NCI-H2196 treated with DMSO at 0.1 percent for 48 hours (cell line): ENCODE results near the gene C8G.

ENCODE experiments used
- DNase-seq: peaks from one replicate; lab custom pipeline; 2025; ENCODE audit not compliant: unreplicated experiment; lab: John Stamatoyannopoulos, UW

The C8G gene

GRCh38 chr9:136940526-136941230 lies 4.4 kb upstream of the C8G start:
- DNase-seq: no peak

- DNase-seq: no peak
These were observed 3.6 kb upstream of the C8G start for GRCh38 chr9:136941231-136942111.

DNA sequence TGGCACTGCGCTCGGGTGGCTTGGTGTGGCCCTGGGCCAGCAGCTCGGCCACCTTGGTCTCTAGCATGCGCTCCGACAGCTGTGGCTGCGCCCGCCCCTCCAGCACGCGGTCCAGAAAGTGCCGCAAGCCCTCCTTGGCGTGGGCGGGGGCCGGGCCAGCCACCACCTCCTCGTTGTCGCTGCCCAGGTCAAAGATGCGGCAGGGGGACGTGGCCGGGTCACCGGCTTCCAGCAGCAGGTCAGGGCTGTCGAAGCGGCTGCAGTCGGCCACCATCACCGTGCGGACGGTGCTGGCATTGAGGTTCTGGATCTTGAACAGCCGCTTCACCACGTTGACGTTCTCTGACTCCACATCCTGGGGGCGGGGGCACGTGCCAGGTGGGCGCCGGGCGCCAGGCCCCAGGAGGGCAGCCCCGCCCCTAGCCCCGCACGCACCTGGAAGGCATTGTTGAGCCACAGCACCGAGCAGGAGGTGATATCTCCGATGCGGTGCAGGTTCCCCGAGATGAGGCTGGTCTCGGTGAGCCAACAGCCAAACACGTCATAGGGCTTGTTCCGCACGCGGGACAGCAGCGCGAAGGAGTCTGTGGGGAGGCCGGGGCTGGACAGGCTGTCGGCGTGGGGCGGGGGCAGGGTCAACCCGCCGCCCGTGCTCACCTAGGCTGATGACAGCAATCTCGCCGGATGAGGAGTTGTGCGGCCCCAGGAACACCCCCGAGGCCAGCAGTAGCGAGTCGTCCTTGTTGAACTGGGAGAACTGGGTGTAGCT lies 2.7 kb upstream of the C8G start:
- DNase-seq: no peak

- no peak for DNase-seq
These were observed 2.2 kb upstream of the C8G start for GRCh38 chr9:136942881-136943230.

DNA sequence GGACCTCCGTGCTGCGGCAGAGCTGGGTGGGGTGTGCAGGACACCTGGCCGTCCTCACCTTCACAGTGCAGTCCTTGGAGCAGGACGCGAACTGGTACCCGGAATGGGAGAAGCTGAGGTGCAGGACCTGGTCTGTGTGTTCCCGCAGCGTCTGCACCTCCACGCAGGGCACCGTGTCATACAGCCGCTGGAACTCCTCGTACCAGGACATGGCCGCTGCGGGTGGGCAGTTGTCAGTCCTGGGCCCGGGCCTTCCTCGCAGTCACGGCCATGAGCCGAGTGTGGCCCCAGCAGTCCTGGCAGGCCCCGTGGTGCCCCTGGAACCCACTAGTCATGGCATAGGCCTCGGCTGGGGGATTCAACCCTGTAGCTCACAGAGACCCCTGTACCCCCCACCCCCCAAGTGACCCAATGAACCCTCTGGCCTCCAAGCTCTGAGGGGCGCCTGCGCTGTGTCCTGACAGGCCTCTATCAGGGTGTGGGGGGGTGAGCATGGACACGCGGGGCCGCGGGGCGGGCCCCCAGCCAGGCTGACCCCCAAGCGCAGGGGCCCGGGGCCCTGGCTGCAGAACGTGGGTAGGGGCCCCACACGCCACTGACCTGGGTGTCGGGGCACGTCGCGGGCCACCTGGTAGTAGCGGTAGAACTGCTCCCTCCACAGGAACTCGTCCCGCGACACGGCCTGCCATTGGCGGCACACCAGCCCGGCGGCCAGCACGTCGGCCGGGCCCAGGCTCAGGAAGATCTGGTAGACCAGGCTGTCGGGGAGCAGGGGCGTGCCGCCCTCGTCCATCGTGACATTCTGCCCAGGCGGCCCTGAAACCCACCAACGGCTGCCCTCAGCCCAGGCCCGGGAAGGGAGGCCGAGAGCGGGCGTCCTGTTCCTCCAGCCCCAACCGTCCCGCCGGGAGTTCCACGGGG lies 1.5 kb upstream of the C8G start:
- no peak for DNase-seq

DNA sequence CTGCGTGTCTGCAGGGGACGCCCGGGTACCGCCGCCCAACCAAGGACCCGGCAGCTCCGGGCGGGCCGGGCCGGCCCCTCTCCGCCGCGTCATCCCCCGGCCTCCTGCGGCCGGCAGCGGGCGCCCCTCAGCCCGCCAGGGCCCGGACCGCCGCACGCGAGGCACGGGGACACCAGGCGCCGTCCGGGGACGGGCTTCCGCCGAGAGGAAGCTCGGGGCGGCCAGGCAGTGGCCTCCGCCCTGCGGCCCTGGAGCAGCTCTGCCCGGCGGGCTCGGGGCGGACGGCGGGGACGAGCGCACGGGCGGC lies 878 bp upstream of the C8G start:
- DNase-seq: no peak

GRCh38 chr9:136945333-136946227 lies 537 bp downstream of the C8G start:
- no peak for DNase-seq

GRCh38 chr9:136946228-136947027 lies 1.4 kb downstream of the C8G start:
- no peak for DNase-seq

DNA sequence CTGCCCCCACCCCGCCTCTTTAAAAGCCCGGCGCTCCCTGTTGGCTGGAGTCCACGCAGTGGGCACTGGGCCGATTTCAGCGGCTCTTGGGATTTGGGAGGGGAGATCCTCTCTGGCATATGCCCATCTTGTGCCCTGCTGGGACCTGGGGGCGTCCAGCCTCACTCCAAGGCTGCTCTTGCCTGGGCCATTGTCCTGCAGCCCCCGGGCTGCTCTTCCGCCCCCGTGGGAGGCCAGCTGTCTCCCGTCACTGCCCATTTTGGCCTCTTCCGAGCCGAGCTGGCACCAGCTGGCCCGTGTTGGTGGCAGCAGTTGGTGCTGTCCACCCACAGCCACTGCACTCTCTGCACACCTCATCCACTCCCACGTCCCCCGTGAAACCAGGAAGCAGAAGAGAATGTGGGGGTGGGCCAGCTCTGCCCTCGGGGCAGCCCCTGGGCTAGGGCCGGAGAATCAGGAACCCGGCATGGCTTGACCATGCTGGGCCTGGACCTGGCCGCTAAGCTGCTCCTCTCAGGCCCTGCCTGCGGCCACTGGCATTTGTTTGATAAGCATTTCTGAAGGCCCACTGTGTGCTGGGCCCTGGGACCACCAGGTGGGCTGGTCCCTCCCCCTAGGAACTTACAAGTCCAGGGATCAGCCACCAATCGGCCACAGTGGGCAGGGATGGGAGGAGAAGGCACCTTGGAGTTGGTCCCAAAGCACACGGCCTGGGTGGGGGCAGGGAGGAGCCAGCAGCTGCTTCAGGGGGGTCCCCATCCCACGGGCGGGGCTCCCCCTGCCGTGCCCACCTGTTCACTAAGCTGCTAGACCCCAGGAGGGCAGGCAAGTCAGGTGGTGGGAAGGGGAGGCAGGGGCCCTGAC lies 2.2 kb downstream of the C8G start:
- no peak for DNase-seq

DNA sequence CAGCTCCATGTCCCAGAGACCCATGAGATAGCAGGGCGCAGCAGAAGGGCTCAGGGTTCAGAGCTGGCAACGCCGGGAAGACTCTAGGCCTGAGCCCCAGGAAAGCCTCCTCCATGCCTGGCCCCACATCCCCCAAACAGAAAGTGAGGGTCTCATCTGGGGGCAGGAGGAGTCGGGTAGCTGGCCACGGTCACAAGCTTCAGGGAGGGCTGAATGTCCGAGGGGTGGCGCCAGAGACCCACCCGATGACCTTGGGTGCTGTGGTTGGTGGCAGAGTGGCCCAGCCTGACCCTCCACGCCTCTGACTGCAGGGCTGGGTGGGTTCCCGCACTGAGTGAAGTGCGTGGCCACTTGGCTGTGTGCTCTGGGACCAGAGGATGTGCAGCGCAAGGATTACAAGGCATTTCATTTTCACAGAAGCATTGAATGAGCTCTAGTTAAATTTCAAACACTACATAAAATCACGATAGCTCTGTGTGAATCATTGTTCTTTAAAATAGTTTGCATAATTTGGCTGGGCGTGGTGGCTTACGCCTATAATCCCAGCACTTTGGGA lies 3.0 kb downstream of the C8G start:
- peak; percentile 8 for DNase-seq

GRCh38 chr9:136949239-136949816 lies 4.3 kb downstream of the C8G start:
- DNase-seq: no peak

- DNase-seq: peak; percentile 83
These were observed 5.0 kb downstream of the C8G start for GRCh38 chr9:136949817-136950655.

DNA sequence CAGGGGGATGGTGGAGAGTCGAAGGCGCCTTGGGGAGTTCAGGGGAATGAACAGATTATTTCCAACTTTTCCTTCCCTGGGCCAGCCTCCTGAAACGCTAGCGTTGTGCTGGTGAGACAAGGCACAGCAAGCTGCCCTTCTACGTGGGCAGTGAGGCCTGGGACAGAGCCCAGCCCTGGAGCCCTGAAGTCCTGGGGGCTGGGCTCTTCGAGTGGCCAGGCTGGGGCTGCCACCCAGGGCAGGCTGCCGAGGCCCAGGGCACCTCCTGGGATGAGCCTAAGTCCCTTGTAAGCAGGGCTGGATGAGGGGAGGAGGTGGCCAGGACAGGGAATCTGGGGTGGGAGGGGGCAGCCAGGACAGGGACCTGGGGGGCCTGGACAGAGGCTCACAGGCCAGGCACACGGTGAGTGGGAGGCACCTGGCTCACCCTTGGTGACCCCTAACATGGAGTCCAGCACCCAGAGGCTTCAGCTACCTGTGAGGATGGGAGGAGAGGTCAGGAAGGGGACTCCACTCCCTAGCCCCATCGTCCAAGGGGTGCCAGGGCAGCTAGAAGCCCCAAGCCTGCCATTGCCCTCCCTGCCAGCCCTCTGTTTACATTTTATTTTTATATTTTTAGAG lies 5.7 kb downstream of the C8G start:
- DNase-seq: no peak

- DNase-seq: no peak
These were observed 6.7 kb downstream of the C8G start, which contains the start of gene LCN12 for GRCh38 chr9:136951541-136952320. Gene LCN12 (plus strand): TSS chr9:136952273. CDS start chr9:136952328, 55 bp downstream.

DNA sequence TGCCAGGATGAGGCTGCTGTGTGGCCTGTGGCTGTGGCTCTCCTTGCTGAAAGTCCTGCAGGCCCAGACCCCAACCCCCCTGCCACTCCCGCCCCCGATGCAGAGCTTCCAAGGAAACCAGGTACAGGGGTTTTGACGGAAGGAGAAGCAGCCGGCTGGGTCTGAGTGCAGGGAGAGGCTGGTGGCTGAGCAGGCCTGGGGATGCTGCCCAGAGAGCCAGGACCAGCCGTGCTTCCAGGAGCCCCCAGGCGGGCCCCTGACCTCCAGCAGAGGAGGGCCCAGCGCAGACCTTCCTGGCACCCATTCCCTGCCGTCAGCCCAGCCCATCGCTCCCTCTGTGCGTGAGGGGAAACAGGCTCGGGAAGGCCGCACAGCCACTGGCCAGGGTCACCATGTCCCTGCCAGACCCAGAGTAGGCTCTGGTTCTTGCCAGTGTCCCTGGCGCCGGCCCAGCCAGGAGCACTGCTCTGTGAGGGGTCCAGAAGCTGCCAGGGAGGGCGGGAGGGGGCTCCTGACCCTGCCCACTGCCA lies 7.3 kb downstream of the C8G start:
- no peak for DNase-seq
